IMR-90 (cell line): ENCODE data around the gene NGEF. TPM values are rescaled to one million over a fixed set of nuclear protein-coding genes. Genes with fewer than 3 reads are reported as not detected.

Experiments used
- ATAC-seq: fragments of 200-7000 bp; cut with Tn5 transposase; 2 replicates; pipeline ENCODE4 v1.9.1; 2020; ENCODE audit warnings: low read depth, mild to moderate bottlenecking, moderate library complexity
- BruUV-seq: library from RNA; stranded (reverse); fragments of 400-500 nt; replicated peaks from 2 replicates; lab custom pipeline; 2021; lab: Mats Ljungman, UMichigan
- CTCF ChIA-PET: fragments of 300-600 bp; formaldehyde crosslinking; extraction: SDS; loops from one replicate; lab custom pipeline; 2021; ENCODE audit warnings: antibody characterized with exemption; lab: Yijun Ruan, JAX
- POLR2A ChIA-PET: fragments of 300-600 bp; sonication (Branson Sonifier 250); formaldehyde crosslinking; loops from one replicate; lab custom pipeline; 2022; ENCODE audit warnings: antibody characterized with exemption; ENCODE audit not compliant: unreplicated experiment; lab: Charles Lee
- DNase-seq: peaks from one replicate; pipeline ENCODE4 v3.0.0; 2013
- H2AFZ ChIP-seq: replicated peaks from 2 replicates; pipeline ENCODE3; 2013; ENCODE audit warnings: low read length, mild to moderate bottlenecking; ENCODE audit not compliant: poor library complexity
- H2AK5ac ChIP-seq: 2 replicates; pipeline ENCODE4 v1.6.1; 2013; ENCODE audit warnings: low read depth, low read length, inconsistent platforms
- H2AK9ac ChIP-seq: replicated peaks from 2 replicates; pipeline ENCODE3; 2013; ENCODE audit warnings: mild to moderate bottlenecking, low read depth, low read length, moderate library complexity; ENCODE audit not compliant: poor library complexity
- H2BK120ac ChIP-seq: 2 replicates; pipeline ENCODE4 v1.6.1; 2013; ENCODE audit warnings: low read depth, low read length, inconsistent platforms
- H2BK15ac ChIP-seq: 3 replicates; pipeline ENCODE4 v1.6.1; 2013; ENCODE audit warnings: low read depth, low read length, inconsistent platforms
- H2BK20ac ChIP-seq: 2 replicates; pipeline ENCODE4 v1.6.1; 2013; ENCODE audit warnings: low read depth, mild to moderate bottlenecking, inconsistent platforms, low read length, moderate library complexity
- H2BK5ac ChIP-seq: 2 replicates; pipeline ENCODE4 v1.6.1; 2013; ENCODE audit warnings: mild to moderate bottlenecking, low read depth, low read length, inconsistent platforms; ENCODE audit not compliant: poor library complexity, severe bottlenecking
- H3K14ac ChIP-seq: replicated peaks from 2 replicates; pipeline ENCODE4 v1.6.1; 2013; ENCODE audit warnings: low read depth, low read length, inconsistent platforms
- H3K18ac ChIP-seq: 2 replicates; pipeline ENCODE4 v1.6.1; 2013; ENCODE audit warnings: low read depth, low read length, control low read depth
- H3K23ac ChIP-seq: 2 replicates; pipeline ENCODE4 v1.6.1; 2013; ENCODE audit warnings: low read depth, low read length, inconsistent platforms
- H3K27ac ChIP-seq: 2 replicates; pipeline ENCODE4 v1.5.1; 2013; ENCODE audit warnings: mild to moderate bottlenecking, control low read depth, low read length; ENCODE audit not compliant: insufficient read depth
- H3K27me3 ChIP-seq: 2 replicates; pipeline ENCODE4 v1.6.1; 2013; ENCODE audit warnings: low read length; ENCODE audit not compliant: control insufficient read depth, insufficient read depth
- H3K36me3 ChIP-seq: 2 replicates; pipeline ENCODE4 v1.6.1; 2013; ENCODE audit warnings: low read length, mixed read lengths; ENCODE audit not compliant: control insufficient read depth, insufficient read depth
- H3K4ac ChIP-seq: 2 replicates; pipeline ENCODE4 v1.6.1; 2013; ENCODE audit warnings: low read depth, low read length, inconsistent platforms
- H3K4me1 ChIP-seq: 2 replicates; pipeline ENCODE4 v1.6.1; 2013; ENCODE audit warnings: low read length, mixed read lengths; ENCODE audit not compliant: control insufficient read depth, insufficient read depth
- H3K4me2 ChIP-seq: 2 replicates; pipeline ENCODE4 v1.6.1; 2013; ENCODE audit warnings: low read depth, mild to moderate bottlenecking, control low read depth, low read length, moderate library complexity
- H3K4me3 ChIP-seq: 2 replicates; pipeline ENCODE4 v1.5.1; 2013; ENCODE audit warnings: low read depth, mild to moderate bottlenecking, control low read depth, low read length, moderate library complexity; ENCODE audit not compliant: insufficient read depth
- H3K56ac ChIP-seq: 2 replicates; pipeline ENCODE4 v1.6.1; 2013; ENCODE audit warnings: low read length, inconsistent platforms; ENCODE audit not compliant: insufficient read depth; ENCODE audit errors: extremely low read depth
- H3K79me1 ChIP-seq, 2 experiments: 2 replicates each; pipeline ENCODE4 v1.6.1; 2013; ENCODE audit warnings: low read length in 2 of 2, inconsistent platforms in 1 of 2, low read depth in 1 of 2
- H3K9ac ChIP-seq: 2 replicates; pipeline ENCODE4 v1.6.1; 2013; ENCODE audit warnings: low read depth, low read length, control low read depth
- H3K9me1 ChIP-seq: 2 replicates; pipeline ENCODE4 v1.6.1; 2013; ENCODE audit warnings: low read length, inconsistent platforms; ENCODE audit not compliant: insufficient read depth
- H3K9me3 ChIP-seq: 2 replicates; pipeline ENCODE4 v1.6.1; 2013; ENCODE audit warnings: low read length; ENCODE audit not compliant: control insufficient read depth, insufficient read depth
- H4K20me1 ChIP-seq: 2 replicates; pipeline ENCODE4 v1.6.1; 2013; ENCODE audit warnings: low read length, inconsistent platforms; ENCODE audit not compliant: insufficient read depth
- H4K5ac ChIP-seq: 2 replicates; pipeline ENCODE4 v1.6.1; 2013; ENCODE audit warnings: mild to moderate bottlenecking, low read depth, low read length, control low read depth
- H4K8ac ChIP-seq, 2 experiments: 2 replicates each; pipeline ENCODE4 v1.6.1; 2013; ENCODE audit warnings: low read depth in 2 of 2, low read length in 2 of 2, control low read depth in 1 of 2, inconsistent platforms in 1 of 2
- H4K91ac ChIP-seq: 2 replicates; pipeline ENCODE4 v1.6.1; 2013; ENCODE audit warnings: low read depth, low read length, inconsistent platforms; ENCODE audit not compliant: insufficient read depth
- BHLHE40 ChIP-seq: fragments of 150-350 bp; IDR thresholded peaks from 2 replicates; pipeline ENCODE4 v1.6.1; 2016; ENCODE audit warnings: mild to moderate bottlenecking, low read depth, low read length
- CEBPB ChIP-seq: IDR thresholded peaks from 2 replicates; pipeline ENCODE4 v1.6.1; 2012; ENCODE audit warnings: low read depth, low read length, improper control_type of control experiment
- CHD1 ChIP-seq: IDR thresholded peaks from 2 replicates; pipeline ENCODE4 v1.6.1; 2012; ENCODE audit warnings: low read depth, low read length, improper control_type of control experiment
- CTCF ChIP-seq: conservative IDR thresholded peaks from 2 replicates; pipeline ENCODE4 v1.5.1; 2012; ENCODE audit warnings: mild to moderate bottlenecking, low read depth, low read length, improper control_type of control experiment
- ELK1 ChIP-seq: fragments of 150-350 bp; IDR thresholded peaks from 2 replicates; pipeline ENCODE4 v1.6.1; 2016; ENCODE audit warnings: low read depth, mild to moderate bottlenecking, low read length, moderate library complexity, borderline replicate concordance
- FOS ChIP-seq: fragments of 150-350 bp; IDR thresholded peaks from 2 replicates; pipeline ENCODE4 v1.6.1; 2016; ENCODE audit warnings: low read depth, low read length
- MAFK ChIP-seq: IDR thresholded peaks from 2 replicates; pipeline ENCODE4 v1.6.1; 2012; ENCODE audit warnings: low read depth, low read length, improper control_type of control experiment
- MAZ ChIP-seq: IDR thresholded peaks from 2 replicates; pipeline ENCODE4 v1.6.1; 2012; ENCODE audit warnings: low read depth, mild to moderate bottlenecking, low read length, improper control_type of control experiment, moderate library complexity, borderline replicate concordance
- MXI1 ChIP-seq: IDR thresholded peaks from 2 replicates; pipeline ENCODE4 v1.6.1; 2012; ENCODE audit warnings: low read depth, mild to moderate bottlenecking, low read length, moderate library complexity, borderline replicate concordance
- NFE2L2 ChIP-seq: fragments of 150-350 bp; IDR thresholded peaks from 2 replicates; pipeline ENCODE4 v1.6.1; 2016; ENCODE audit warnings: low read depth, mild to moderate bottlenecking, low read length
- POLR2A ChIP-seq: IDR thresholded peaks from 2 replicates; pipeline ENCODE4 v1.6.1; 2012; ENCODE audit warnings: mild to moderate bottlenecking, low read depth, low read length
- RAD21 ChIP-seq: IDR thresholded peaks from 2 replicates; pipeline ENCODE4 v1.6.1; 2012; ENCODE audit warnings: low read length, improper control_type of control experiment
- RCOR1 ChIP-seq: IDR thresholded peaks from 2 replicates; pipeline ENCODE4 v1.6.1; 2012; ENCODE audit warnings: mild to moderate bottlenecking, low read length, improper control_type of control experiment; ENCODE audit not compliant: insufficient replicate concordance
- SMC3 ChIP-seq: fragments of 150-350 bp; IDR thresholded peaks from 2 replicates; pipeline ENCODE4 v1.6.1; 2016; ENCODE audit warnings: low read depth, mild to moderate bottlenecking, antibody characterized with exemption, low read length, moderate library complexity
- WGBS, 2 experiments: methylation state at CpG; one replicate each; pipeline versions ENCODE4 v1.1.5 to v1.1.7; 2013; ENCODE audit warnings: missing lambda C conversion rate in 2 of 2; ENCODE audit not compliant: insufficient read length in 1 of 2; ENCODE audit errors: extremely low coverage in 2 of 2; 5-methylcytosine and 5-hydroxymethylcytosine counted together
- dilution Hi-C: fragments of 300-500 bp; cut with HindIII; formaldehyde crosslinking; loops from one replicate; pipeline ENCODE4 v1.14.3; 2018; ENCODE audit warnings: low sequenced_read_pairs; ENCODE audit not compliant: unreplicated experiment
- in situ Hi-C: fragments of 300-500 bp; cut with MboI; formaldehyde crosslinking; loops from 3 replicates; pipeline ENCODE4 v1.14.3; 2019; ENCODE audit warnings: low sequenced_read_pairs, inconsistent platforms, mixed read lengths
- intact Hi-C: fragments of 100-400 bp; cut with micrococcal nuclease; formaldehyde crosslinking; loops from 2 replicates; pipeline ENCODE4 v1.10.0; 2022
- polyA plus RNA-seq, 3 experiments: library from polyadenylated mRNA; depleted of rRNA; stranded (reverse); fragments of >200 nt; gene quantifications; 2 replicates each; pipeline ENCODE4 v1.2.3, GENCODE V29; 2012; ENCODE audit warnings: low replicate concordance in 1 of 3
- total RNA-seq: library from RNA; depleted of rRNA; stranded (reverse); fragments of >200 nt; gene quantifications from 2 replicates; pipeline ENCODE4 v1.2.3, GENCODE V29; 2012

Gene NGEF
- total and polyA plus RNA-seq, 2 of the 4 experiments (the other 2 are of a cell fraction), result 1.1 to 1.7 TPM

- no peak for TF ChIP-seq MAZ
- TF ChIP-seq SMC3, result no peak
- no peak for TF ChIP-seq MAFK
- no peak for TF ChIP-seq MXI1
Observed at GRCh38 chr2:232994446-232994845, 18.6 kb downstream of the NGEF start (continued).

GRCh38 chr2:232993231-232993821 lies 19.7 kb downstream of the NGEF start:
- Histone ChIP-seq H2BK20ac (no peak overlapping the region), H4K91ac (no peak overlapping the region), H3K9me3 (no peaks in the 10 kb centered on the region), H4K8ac (no peak overlapping the region), H2AK5ac (no peak overlapping the region), H3K79me1 (no peaks in the 10 kb centered on the region), H3K36me3 (no peaks in the 10 kb centered on the region), H3K9me1 (no peaks in the 10 kb centered on the region), H2AFZ (no peak overlapping the region), H3K14ac (no peak overlapping the region), H3K9ac (no peak overlapping the region), H3K27ac (no peak overlapping the region), H3K23ac (no peak overlapping the region), H4K20me1 (no peaks in the 10 kb centered on the region), H3K4me3 (no peak overlapping the region), H3K18ac (no peak overlapping the region), H3K4me1 (no peaks in the 10 kb centered on the region), H2BK15ac (no peak overlapping the region), H2BK120ac (no peak overlapping the region), H4K5ac (no peak overlapping the region), H3K27me3 (no peaks in the 10 kb centered on the region), H3K4me2 (no peak overlapping the region), H3K56ac (no peak overlapping the region), H2BK5ac (no peak overlapping the region), H2AK9ac (no peak overlapping the region), H3K4ac (no peak overlapping the region)
- intact Hi-C loops, result no loop called here
- no CpG with 5 or more reads among the region's 4 CpGs for WGBS, 2 experiments
- POLR2A ChIA-PET, result no interaction called here
- no peak for DNase-seq
- dilution Hi-C loops, result no loop called here
- in situ Hi-C loops, result no loop called here
- CTCF ChIA-PET, result no interaction called here
- no TSS peak for BruUV-seq
- ATAC-seq, result no peak
- no peak for TF ChIP-seq NFE2L2
- TF ChIP-seq FOS, result no peak
- TF ChIP-seq CEBPB, result no peak
- TF ChIP-seq BHLHE40, result no peak
- TF ChIP-seq MAFK, result no peak
- TF ChIP-seq MAZ, result no peak
- TF ChIP-seq POLR2A, result no peak
- no peak for TF ChIP-seq RAD21
- no peak for TF ChIP-seq CHD1
- no peak for TF ChIP-seq ELK1
- TF ChIP-seq MXI1, result no peak
- no peak for TF ChIP-seq CTCF
- TF ChIP-seq RCOR1, result no peak
